CD4-positive, alpha-beta memory T cell (primary cell): ENCODE results near the gene H2BK1. TPM values are rescaled to one million over a fixed set of nuclear protein-coding genes. Genes with fewer than 3 reads are reported as not detected.

Experiments used
- CTCF ChIA-PET: fragments of 350-600 bp; sonication (Branson Sonifier 250); formaldehyde crosslinking; loops from one replicate; lab custom pipeline; 2021; ENCODE audit warnings: inconsistent platforms; ENCODE audit not compliant: partially characterized antibody; lab: Charles Lee
- POLR2A ChIA-PET: fragments of 350-600 bp; sonication (Branson Sonifier 250); formaldehyde crosslinking; loops from one replicate; lab custom pipeline; 2021; ENCODE audit not compliant: partially characterized antibody; lab: Charles Lee
- DNase-seq, 5 donors: peaks; one replicate each; pipeline versions ENCODE4 v3.0.0 to v3.0.0-alpha.2; 2020 to 2022; ENCODE audit warnings: mixed read lengths in 1 of 5
- H3K27ac ChIP-seq: one replicate; pipeline ENCODE4 v1.7.0; 2013; ENCODE audit warnings: low read depth, low read length
- H3K27me3 ChIP-seq: 2 replicates; pipeline ENCODE4 v1.7.0; 2013; ENCODE audit warnings: mild to moderate bottlenecking, low read length, moderate library complexity; ENCODE audit not compliant: insufficient read depth
- H3K36me3 ChIP-seq: 2 replicates; pipeline ENCODE4 v1.7.0; 2013; ENCODE audit warnings: mild to moderate bottlenecking, low read length, moderate library complexity; ENCODE audit not compliant: insufficient read depth
- H3K4me1 ChIP-seq: 2 replicates; pipeline ENCODE4 v1.7.0; 2013; ENCODE audit warnings: mild to moderate bottlenecking, low read length, moderate library complexity; ENCODE audit not compliant: insufficient read depth
- H3K4me3 ChIP-seq, 2 donors: one replicate each; pipeline ENCODE4 v1.7.0; 2013; ENCODE audit warnings: low read length in 2 of 2, mild to moderate bottlenecking in 1 of 2
- H3K9me3 ChIP-seq, 2 donors: one replicate each; pipeline ENCODE4 v1.7.0; 2013; ENCODE audit warnings: low read length in 2 of 2, control low read depth in 1 of 2; ENCODE audit not compliant: control insufficient read depth in 1 of 2
- H3K27ac Mint-ChIP-seq, 7 donors: one replicate each; pipeline ENCODE4 v1.8.0; 2020 to 2021; ENCODE audit warnings: mixed read lengths in 7 of 7, mild to moderate bottlenecking in 6 of 7, inconsistent platforms in 3 of 7, moderate library complexity in 3 of 7
- H3K27me3 Mint-ChIP-seq, 2 donors: one replicate each; pipeline ENCODE4 v1.8.0; 2020 to 2021; ENCODE audit warnings: mixed read lengths in 2 of 2
- H3K36me3 Mint-ChIP-seq, 2 donors: one replicate each; pipeline ENCODE4 v1.8.0; 2020 to 2021; ENCODE audit warnings: mixed read lengths in 2 of 2, inconsistent platforms in 1 of 2, mild to moderate bottlenecking in 1 of 2
- H3K4me1 Mint-ChIP-seq, 4 donors: one replicate each; pipeline ENCODE4 v1.8.0; 2020 to 2021; ENCODE audit warnings: mixed read lengths in 4 of 4, mild to moderate bottlenecking in 1 of 4
- H3K4me3 Mint-ChIP-seq, 8 donors: one replicate each; pipeline ENCODE4 v1.8.0; 2020 to 2021; ENCODE audit warnings: mixed read lengths in 8 of 8, mild to moderate bottlenecking in 7 of 8, moderate library complexity in 6 of 8, inconsistent platforms in 3 of 8
- H3K9me3 Mint-ChIP-seq, 8 donors: one replicate each; pipeline ENCODE4 v1.8.0; 2020 to 2021; ENCODE audit warnings: mixed read lengths in 8 of 8, mild to moderate bottlenecking in 5 of 8, inconsistent platforms in 3 of 8, moderate library complexity in 1 of 8
- intact Hi-C: fragments of 100-400 bp; cut with micrococcal nuclease; formaldehyde crosslinking; loops from one replicate; pipeline ENCODE4 v1.15.1; 2023
- polyA plus RNA-seq, 2 donors: library from polyadenylated mRNA; unstranded; fragments of 300-500 nt; fragmentation: Illumina TruSeq; gene quantifications; one replicate each; pipeline ENCODE4 v1.2.3, GENCODE V29; 2021
- total RNA-seq, 2 experiments: library from RNA; stranded (reverse); gene quantifications; one replicate each; pipeline ENCODE4 v1.2.3, GENCODE V29; 2021

H2BK1 gene
- total and polyA plus RNA-seq, 4 experiments from 2014 or later = 4.9 to 6.9 TPM; not detected in 2

GRCh38 chr7:151179287-151179860 lies 30.9 kb downstream of the H2BK1 start:
- Histone ChIP-seq H3K9me3 (no peaks in the 10 kb centered on the region), H3K36me3 (no peaks in the 10 kb centered on the region), H3K4me1 (no peaks in the 10 kb centered on the region), H3K4me3 (no peak overlapping the region), H3K27ac (no peak overlapping the region), H3K27me3 (no peaks in the 10 kb centered on the region)
- intact Hi-C loops = no loop called here
- Mint-ChIP-seq H3K36me3 (no peaks in the 10 kb centered on the region), H3K27me3 (peaks cover 4 to 11% of the 10 kb centered on the region in 2 donors), H3K9me3 (no peaks in the 10 kb centered on the region), H3K4me1 (peaks cover 0 to 4% (median 0%) of the 10 kb centered on the region in 4 donors), H3K27ac (peak overlapping the region in 1 of 7 donors; percentile 17), H3K4me3 (no peak overlapping the region)
- POLR2A ChIA-PET = no interaction called here
- CTCF ChIA-PET = interaction anchor here (1.5 kb wide), 1 partner anchor 13 kb away, joined by 5 read pairs; no protein-coding TSS in a partner anchor
- DNase-seq = no peak

DNA sequence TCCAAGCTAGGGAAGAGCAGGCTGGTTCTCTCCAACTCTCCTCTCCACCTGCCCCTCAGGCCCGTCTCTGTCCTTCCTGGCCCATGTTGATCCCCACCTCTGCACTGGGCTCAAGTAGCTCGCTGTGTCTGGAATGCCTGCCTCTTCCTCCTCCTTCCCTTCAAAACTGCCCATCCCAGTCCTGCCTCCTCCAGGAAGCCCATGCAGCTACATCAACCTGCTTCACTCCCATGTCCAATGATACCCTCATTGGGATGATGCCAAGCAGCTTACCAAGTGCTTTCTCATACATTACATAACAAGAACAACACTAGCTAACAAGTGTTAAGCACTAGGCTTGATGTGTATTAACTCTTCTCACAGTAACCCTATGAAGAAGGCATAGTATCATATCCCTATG lies 31.5 kb downstream of the H2BK1 start:
- Mint-ChIP-seq H3K4me1 (peaks cover 0 to 4% (median 0%) of the 10 kb centered on the region in 4 donors), H3K27me3 (peaks cover 4 to 11% of the 10 kb centered on the region in 2 donors), H3K36me3 (no peaks in the 10 kb centered on the region), H3K4me3 (no peak overlapping the region), H3K27ac (peak overlapping the region in 1 of 7 donors; percentile 17), H3K9me3 (no peaks in the 10 kb centered on the region)
- CTCF ChIA-PET = interaction anchor here (0.6 to 1.5 kb wide), 2 partner anchors 13 to 42 kb away, joined by 3 to 5 read pairs; no protein-coding TSS in a partner anchor
- Histone ChIP-seq H3K4me3 (no peak overlapping the region), H3K27me3 (no peaks in the 10 kb centered on the region), H3K9me3 (no peaks in the 10 kb centered on the region), H3K4me1 (no peaks in the 10 kb centered on the region), H3K27ac (no peak overlapping the region), H3K36me3 (no peaks in the 10 kb centered on the region)
- intact Hi-C loops = no loop called here
- POLR2A ChIA-PET = no interaction called here
- DNase-seq = no peak

GRCh38 chr7:151178236-151178635 lies 32.1 kb downstream of the H2BK1 start:
- no peaks in the 10 kb centered on the region for H3K4me1 ChIP-seq
- no peaks in the 10 kb centered on the region for H3K9me3 Mint-ChIP-seq
- peaks cover 6 to 11% of the 10 kb centered on the region in 2 donors for H3K27me3 Mint-ChIP-seq
- CTCF ChIA-PET = interaction anchor here (0.6 kb wide), 1 partner anchor 43 kb away, joined by 3 read pairs; no protein-coding TSS in a partner anchor
- no peaks in the 10 kb centered on the region for H3K36me3 ChIP-seq
- no peak overlapping the region for H3K27ac Mint-ChIP-seq
- no peaks in the 10 kb centered on the region for H3K36me3 Mint-ChIP-seq
- no peak overlapping the region for H3K27ac ChIP-seq
- peaks cover 0 to 4% (median 1%) of the 10 kb centered on the region in 4 donors for H3K4me1 Mint-ChIP-seq
- no peaks in the 10 kb centered on the region for H3K27me3 ChIP-seq
- no peaks in the 10 kb centered on the region for H3K9me3 ChIP-seq
- intact Hi-C loops = no loop called here
- DNase-seq = no peak
- POLR2A ChIA-PET = no interaction called here
- no peak overlapping the region for H3K4me3 Mint-ChIP-seq
- no peak overlapping the region for H3K4me3 ChIP-seq

- ChIA-PET CTCF (interaction anchor here (1.3 kb wide), 1 partner anchor 67 kb away, joined by 3 read pairs; no protein-coding TSS in a partner anchor), POLR2A (no interaction called here)
- Mint-ChIP-seq H3K27ac (no peak overlapping the region), H3K4me1 (peaks cover 6 to 12% (median 9%) of the 10 kb centered on the region in 4 donors), H3K36me3 (no peaks in the 10 kb centered on the region), H3K27me3 (peaks cover 14 to 17% of the 10 kb centered on the region in 2 donors), H3K4me3 (no peak overlapping the region), H3K9me3 (no peaks in the 10 kb centered on the region)
- H3K27me3 ChIP-seq = no peaks in the 10 kb centered on the region
- intact Hi-C loops = no loop called here
- no peaks in the 10 kb centered on the region for H3K9me3 ChIP-seq
- H3K27ac ChIP-seq = no peak overlapping the region
- no peaks in the 10 kb centered on the region for H3K4me1 ChIP-seq
- no peaks in the 10 kb centered on the region for H3K36me3 ChIP-seq
- DNase-seq = no peak
- H3K4me3 ChIP-seq = no peak overlapping the region
These were observed 33.0 kb downstream of the H2BK1 start for GRCh38 chr7:151177310-151177709.

DNA sequence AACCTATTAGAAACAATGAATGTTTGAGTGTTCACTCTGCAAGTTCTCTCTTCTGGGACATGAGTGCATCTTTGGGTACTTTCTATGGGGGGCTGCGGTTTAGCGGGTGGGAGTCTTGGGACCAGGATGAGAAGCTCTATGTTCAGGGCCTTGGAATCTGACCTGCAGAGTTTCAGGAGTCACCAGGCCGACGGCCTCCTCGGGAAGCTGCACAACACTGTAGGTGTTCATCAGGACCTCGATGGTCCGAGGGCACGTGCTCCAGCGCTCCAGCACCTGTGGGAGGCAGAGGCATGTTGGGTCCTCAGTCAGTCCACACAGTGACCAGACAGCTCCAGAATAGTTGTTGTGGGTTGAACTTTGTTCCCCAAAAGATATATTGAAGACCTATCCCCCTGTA lies 33.9 kb downstream of the H2BK1 start:
- H3K36me3 ChIP-seq = no peaks in the 10 kb centered on the region
- Mint-ChIP-seq H3K9me3 (no peaks in the 10 kb centered on the region), H3K27ac (no peak overlapping the region), H3K27me3 (peaks cover 16 to 20% of the 10 kb centered on the region in 2 donors), H3K36me3 (no peaks in the 10 kb centered on the region), H3K4me3 (no peak overlapping the region), H3K4me1 (peaks cover 6 to 13% (median 10%) of the 10 kb centered on the region in 4 donors)
- no peak overlapping the region for H3K4me3 ChIP-seq
- no peaks in the 10 kb centered on the region for H3K27me3 ChIP-seq
- intact Hi-C loops = no loop called here
- CTCF ChIA-PET = interaction anchor here (0.9 to 1.3 kb wide), 2 partner anchors 14 to 68 kb away, joined by 3 read pairs; no protein-coding TSS in a partner anchor
- H3K9me3 ChIP-seq = no peaks in the 10 kb centered on the region
- POLR2A ChIA-PET = no interaction called here
- no peak for DNase-seq
- no peaks in the 10 kb centered on the region for H3K4me1 ChIP-seq
- H3K27ac ChIP-seq = no peak overlapping the region

- intact Hi-C loops = no loop called here
- Histone ChIP-seq H3K9me3 (no peaks in the 10 kb centered on the region), H3K27me3 (no peaks in the 10 kb centered on the region), H3K36me3 (no peaks in the 10 kb centered on the region), H3K4me3 (no peak overlapping the region), H3K4me1 (no peaks in the 10 kb centered on the region), H3K27ac (no peak overlapping the region)
- Mint-ChIP-seq H3K27ac (no peak overlapping the region), H3K27me3 (peaks cover 17 to 24% of the 10 kb centered on the region in 2 donors), H3K9me3 (no peaks in the 10 kb centered on the region), H3K4me1 (peaks cover 6 to 13% (median 10%) of the 10 kb centered on the region in 4 donors), H3K36me3 (no peaks in the 10 kb centered on the region), H3K4me3 (no peak overlapping the region)
- POLR2A ChIA-PET = no interaction called here
- CTCF ChIA-PET = interaction anchor here (0.9 to 1.7 kb wide), 2 partner anchors 11 to 14 kb away, joined by 3 to 5 read pairs; no protein-coding TSS in a partner anchor
- no peak for DNase-seq
These were observed 34.4 kb downstream of the H2BK1 start for GRCh38 chr7:151175793-151176311.

DNA sequence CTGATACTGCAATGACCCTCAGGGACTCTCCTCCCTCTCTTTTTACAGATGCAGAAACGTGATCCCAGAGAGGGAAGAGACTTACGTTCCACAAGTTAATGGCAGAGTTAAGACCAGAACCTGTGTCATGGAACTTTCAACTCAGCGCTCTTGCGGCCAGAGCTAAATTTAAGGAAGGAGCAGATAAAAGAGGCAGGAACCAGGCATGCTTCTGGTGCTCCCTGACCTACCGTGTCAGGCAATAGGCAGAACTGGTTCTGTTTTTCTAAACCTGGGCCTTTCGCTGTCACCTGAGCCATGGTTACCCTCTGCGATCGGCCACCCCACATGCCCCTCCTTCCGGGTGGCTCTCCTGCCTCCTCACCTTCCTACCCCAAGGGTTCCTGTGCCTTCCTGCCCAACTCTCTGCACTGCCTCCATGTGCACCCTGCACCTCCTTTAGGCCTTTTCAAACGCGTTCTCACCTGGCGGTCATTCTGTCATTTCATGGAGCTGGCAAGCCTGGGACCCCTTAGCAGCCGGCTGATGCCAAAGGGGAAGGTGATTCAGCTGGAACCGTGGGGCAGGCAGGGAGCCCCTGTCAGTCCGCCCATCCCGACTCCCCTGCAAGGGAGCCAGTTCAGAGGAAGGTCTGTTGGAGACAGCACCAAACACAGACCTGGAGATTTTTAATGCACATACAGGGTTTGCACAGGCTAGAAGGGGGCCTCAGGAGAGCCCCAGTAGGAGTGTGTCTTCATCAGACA lies 35.1 kb downstream of the H2BK1 start:
- Mint-ChIP-seq H3K9me3 (peaks cover 0 to 2% (median 0%) of the 10 kb centered on the region in 8 donors), H3K27me3 (peaks cover 17 to 24% of the 10 kb centered on the region in 2 donors), H3K36me3 (no peaks in the 10 kb centered on the region), H3K4me1 (peaks cover 6 to 13% (median 10%) of the 10 kb centered on the region in 4 donors), H3K27ac (peak overlapping the region in 1 of 7 donors; percentile 29), H3K4me3 (no peak overlapping the region)
- Histone ChIP-seq H3K27me3 (no peaks in the 10 kb centered on the region), H3K27ac (no peak overlapping the region), H3K4me3 (no peak overlapping the region), H3K4me1 (no peaks in the 10 kb centered on the region), H3K9me3 (no peaks in the 10 kb centered on the region), H3K36me3 (no peaks in the 10 kb centered on the region)
- POLR2A ChIA-PET = no interaction called here
- no peak for DNase-seq
- CTCF ChIA-PET = interaction anchor here (1.7 kb wide), 1 partner anchor 10 kb away, joined by 5 read pairs; no protein-coding TSS in a partner anchor
- intact Hi-C loops = no loop called here
